Thyroid gland (tissue), 4 donors: ENCODE measurements around the gene GJC1. TPM values are rescaled to one million over a fixed set of nuclear protein-coding genes. Genes with fewer than 3 reads are reported as not detected.

Experiments used
- DNase-seq, 2 donors: peaks; one replicate each; pipeline ENCODE4 v3.0.0-alpha.2; 2019
- H3K27ac ChIP-seq, 3 donors: fragments of 200-600 bp; sonication (generic); 1 replicate in 2 of 3; 2 replicates in 1 of 3; pipeline ENCODE4 v1.5.1; 2016 to 2019; ENCODE audit warnings: mild to moderate bottlenecking in 1 of 3, moderate library complexity in 1 of 3
- H3K27me3 ChIP-seq: fragments of 200-600 bp; sonication (generic); one replicate; pipeline ENCODE4 v1.5.1; 2019
- H3K36me3 ChIP-seq, 2 donors: fragments of 200-600 bp; sonication (generic); one replicate each; pipeline ENCODE4 v1.5.1; 2016 to 2019
- H3K4me1 ChIP-seq, 2 donors: fragments of 200-600 bp; sonication (generic); one replicate each; pipeline ENCODE4 v1.5.1; 2017 to 2019
- H3K4me3 ChIP-seq, 3 donors: fragments of 200-600 bp; sonication (generic); replicated peaks in 1 of 3; 1 replicate in 2 of 3; 2 replicates in 1 of 3; pipeline ENCODE4 v1.5.1; 2016; ENCODE audit warnings: mild to moderate bottlenecking in 1 of 3
- H3K9me3 ChIP-seq: fragments of 200-600 bp; sonication (generic); one replicate; pipeline ENCODE4 v1.5.1; 2017
- CTCF ChIP-seq, 6 experiments: fragments of 200-600 bp in 3 of 6; fragments of 450-650 bp in 3 of 6; sonication (generic) in 3 of 6; IDR thresholded peaks; one replicate each; pipeline ENCODE4 v1.5.1; 2016 to 2019; ENCODE audit warnings: antibody characterized with exemption in 6 of 6, mild to moderate bottlenecking in 2 of 6, inconsistent platforms in 1 of 6, moderate library complexity in 1 of 6
- POLR2A ChIP-seq, 2 donors: fragments of 450-650 bp; IDR thresholded peaks; one replicate each; pipeline ENCODE4 v1.6.1; 2017; ENCODE audit warnings: antibody characterized with exemption in 2 of 2, mild to moderate bottlenecking in 2 of 2, moderate library complexity in 1 of 2
- whole genome bisulfite sequencing, 2 donors: methylation state at CpG; one replicate each; pipeline ENCODE4 v1.1.5; 2017; 5-methylcytosine and 5-hydroxymethylcytosine counted together
- intact Hi-C: fragments of 100-400 bp; cut with DNase I; formaldehyde crosslinking; loops from one replicate; pipeline ENCODE4 v1.15.1; 2023
- total RNA-seq, 4 donors: library from RNA; depleted of rRNA; stranded (reverse); fragments of >200 nt; gene quantifications; one replicate each; pipeline ENCODE4 v1.2.3, GENCODE V29; 2016

The GJC1 gene
- total RNA-seq, 4 donors from 2014 or later = 1.4 to 6.1 (median 3.8) TPM

DNA sequence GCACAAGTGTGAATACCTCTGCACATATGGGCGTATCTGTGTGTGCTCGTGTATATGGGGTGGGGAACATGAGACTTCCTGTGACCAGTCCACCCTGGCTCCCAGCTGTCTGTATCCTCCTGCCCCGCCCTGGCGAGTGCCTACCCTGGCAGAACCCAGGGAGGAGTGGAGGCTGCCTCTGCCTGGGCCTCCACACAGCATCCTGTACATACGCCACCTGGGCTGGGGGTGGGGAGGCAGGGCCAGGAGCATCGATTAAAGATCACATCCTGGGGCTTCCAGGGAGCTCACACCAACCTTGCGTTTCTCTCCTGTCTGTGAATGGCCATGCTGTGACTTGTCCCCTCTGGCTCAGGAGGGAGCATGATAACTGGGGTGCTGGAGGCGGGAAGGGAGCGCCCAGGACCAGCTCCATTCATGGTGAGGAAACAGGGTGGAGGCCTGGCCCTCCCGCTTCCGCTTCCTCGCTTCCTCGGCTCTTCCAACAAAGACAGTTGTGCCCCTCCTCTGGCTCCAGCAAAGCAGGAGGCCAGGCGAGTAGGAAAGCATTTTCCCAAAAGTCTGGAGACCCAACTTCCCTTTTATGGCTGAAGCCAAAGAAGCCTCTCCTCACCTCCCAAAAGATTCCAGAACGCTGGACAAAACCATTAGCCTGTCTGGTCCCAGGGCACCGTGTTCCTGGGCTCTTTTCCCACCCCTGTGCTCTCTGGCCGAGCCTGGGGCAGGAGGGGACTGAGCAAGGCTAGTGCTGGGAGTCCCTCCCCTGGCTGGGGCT is 48.3 kb downstream of the GJC1 start:
- H3K27ac ChIP-seq = peak overlapping the region; percentile 8 to 50 (median 21)
- no peaks in the 10 kb centered on the region for H3K36me3 ChIP-seq
- H3K27me3 ChIP-seq = no peaks in the 10 kb centered on the region
- peaks cover 2 to 18% of the 10 kb centered on the region in 2 donors for H3K4me1 ChIP-seq
- TF ChIP-seq POLR2A (IDR thresholded peaks at IDR 0.05) (no peak), CTCF (IDR thresholded peaks at IDR 0.05) (no peak)
- intact Hi-C loops = no loop called here
- no peak overlapping the region for H3K4me3 ChIP-seq
- H3K9me3 ChIP-seq = no peaks in the 10 kb centered on the region
- 51 to 53% methylated on average over 17 of the region's 17 CpGs for WGBS, 2 donors
- DNase-seq = no peak

DNA sequence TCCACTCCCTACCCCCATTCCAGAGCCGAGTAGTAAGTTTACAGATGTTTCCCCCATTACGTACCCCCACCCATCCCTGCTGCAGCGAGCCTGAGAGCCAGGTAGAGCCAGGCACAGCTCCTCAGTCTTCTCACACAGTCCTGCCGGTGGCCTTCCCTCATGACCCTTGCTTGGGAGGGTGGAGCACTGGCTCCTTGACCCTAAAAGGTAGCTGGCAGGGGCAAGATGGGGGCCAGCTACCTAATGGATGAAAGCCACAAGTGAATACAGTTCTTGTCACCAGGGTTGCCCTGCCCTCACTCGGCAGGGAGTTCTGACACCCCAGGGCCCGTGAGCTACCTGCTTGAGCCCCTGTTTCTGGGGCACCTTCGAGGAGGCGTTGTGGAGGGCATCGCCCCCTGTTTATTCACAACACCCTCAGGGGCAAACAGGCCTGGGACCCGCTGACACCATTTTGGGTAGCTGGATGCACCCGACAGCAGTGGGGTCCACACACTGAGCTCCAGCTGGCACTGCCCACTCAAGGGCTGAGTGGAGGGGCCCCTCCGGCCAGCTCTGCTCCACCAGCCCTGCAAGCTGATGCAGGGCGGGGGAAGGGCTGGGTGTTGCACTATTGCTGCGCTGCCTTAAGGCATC is 49.1 kb downstream of the GJC1 start:
- DNase-seq = no peak
- H3K9me3 ChIP-seq = no peaks in the 10 kb centered on the region
- TF ChIP-seq CTCF (IDR thresholded peaks at IDR 0.05) (no peak), POLR2A (IDR thresholded peaks at IDR 0.05) (no peak)
- H3K36me3 ChIP-seq = no peaks in the 10 kb centered on the region
- no peak overlapping the region for H3K4me3 ChIP-seq
- H3K27ac ChIP-seq = no peak overlapping the region
- 93 to 97% methylated on average over 10 to 13 of the region's 14 CpGs for WGBS, 2 donors
- H3K27me3 ChIP-seq = no peaks in the 10 kb centered on the region
- H3K4me1 ChIP-seq = peaks cover 7 to 14% of the 10 kb centered on the region in 2 donors
- intact Hi-C loops = no loop called here

DNA sequence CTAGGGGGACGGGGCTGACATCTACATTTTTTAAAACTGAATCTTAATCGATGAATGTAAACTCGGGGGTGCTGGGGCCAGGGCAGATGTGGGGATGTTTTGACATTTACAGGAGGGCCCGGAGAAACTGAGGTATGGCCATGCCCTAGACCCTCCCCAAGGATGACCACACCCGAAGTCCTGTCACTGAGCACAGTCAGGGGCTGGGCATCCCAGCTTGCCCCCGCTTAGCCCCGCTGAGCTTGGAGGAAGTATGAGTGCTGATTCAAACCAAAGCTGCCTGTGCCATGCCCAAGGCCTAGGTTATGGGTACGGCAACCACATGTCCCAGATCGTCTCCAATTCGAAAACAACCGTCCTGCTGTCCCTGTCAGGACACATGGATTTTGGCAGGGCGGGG is 49.9 kb downstream of the GJC1 start:
- Histone ChIP-seq H3K9me3 (no peaks in the 10 kb centered on the region), H3K27ac (no peak overlapping the region), H3K36me3 (no peaks in the 10 kb centered on the region), H3K4me3 (no peak overlapping the region), H3K27me3 (no peaks in the 10 kb centered on the region), H3K4me1 (peaks cover 10 to 17% of the 10 kb centered on the region in 2 donors)
- TF ChIP-seq CTCF (IDR thresholded peaks at IDR 0.05) = no peak
- no peak for TF ChIP-seq POLR2A (IDR thresholded peaks at IDR 0.05)
- no peak for DNase-seq
- intact Hi-C loops = no loop called here
- WGBS, 2 donors = 89 to 91% methylated on average over 12 of the region's 12 CpGs

- H3K27me3 ChIP-seq = no peaks in the 10 kb centered on the region
- intact Hi-C loops = loop anchor here (5.0 kb wide), 2 partner anchors 243 to 353 kb away; partner anchors contain the start of gene PLCD3
- WGBS, 2 donors = 15 to 31% methylated on average over 26 to 31 of the region's 36 CpGs
- peak overlapping the region in 1 of 3 donors; percentile 16 for H3K4me3 ChIP-seq
- H3K4me1 ChIP-seq = peaks cover 13 to 22% of the 10 kb centered on the region in 2 donors
- no peak for TF ChIP-seq POLR2A (IDR thresholded peaks at IDR 0.05)
- peak; percentile 54 to 87 (median 72) for TF ChIP-seq CTCF (IDR thresholded peaks at IDR 0.05)
- no peaks in the 10 kb centered on the region for H3K36me3 ChIP-seq
- peak; percentile 65 to 68 for DNase-seq
- H3K9me3 ChIP-seq = no peaks in the 10 kb centered on the region
- no peak overlapping the region for H3K27ac ChIP-seq
Measured at GRCh38 chr17:44779211-44780025, 50.7 kb downstream of the GJC1 start.
